Measurements from ENCODE around the gene BMPR1A.

The BMPR1A gene

GRCh38 chr10:86759073-86759672 is 2.8 kb downstream of the BMPR1A start:
- DNase-seq (ENCODE audit: low read depth in 1 of 2, low spot score in 1 of 2) = no peak

- DNase-seq (ENCODE audit: low read depth in 1 of 2, low spot score in 1 of 2) = no peak
Observed at GRCh38 chr10:86763404-86763803, 7.0 kb downstream of the BMPR1A start.

- DNase-seq (ENCODE audit: low read depth in 1 of 2, low spot score in 1 of 2) = no peak
Observed at GRCh38 chr10:86765548-86765947, 9.1 kb downstream of the BMPR1A start.

- DNase-seq (ENCODE audit: low read depth in 1 of 2, low spot score in 1 of 2) = no peak
Observed at GRCh38 chr10:86768412-86769062, 12.1 kb downstream of the BMPR1A start.

GRCh38 chr10:86769991-86770390 is 13.6 kb downstream of the BMPR1A start:
- no peak for DNase-seq (ENCODE audit: low read depth in 1 of 2, low spot score in 1 of 2)

GRCh38 chr10:86770412-86770960 is 14.1 kb downstream of the BMPR1A start:
- no peak for DNase-seq (ENCODE audit: low read depth in 1 of 2, low spot score in 1 of 2)

- DNase-seq (ENCODE audit: low read depth in 1 of 2, low spot score in 1 of 2) = no peak
Observed at GRCh38 chr10:86773498-86773897, 17.1 kb downstream of the BMPR1A start.

- DNase-seq (ENCODE audit: low read depth in 1 of 2, low spot score in 1 of 2) = no peak
Observed at GRCh38 chr10:86775056-86775869, 18.8 kb downstream of the BMPR1A start.

- no peak for DNase-seq (ENCODE audit: low read depth in 1 of 2, low spot score in 1 of 2)
Observed at GRCh38 chr10:86775870-86776180, 19.4 kb downstream of the BMPR1A start.

GRCh38 chr10:86779220-86780017 is 23.0 kb downstream of the BMPR1A start:
- no peak for DNase-seq (ENCODE audit: low read depth in 1 of 2, low spot score in 1 of 2)

GRCh38 chr10:86782701-86783418 is 26.4 kb downstream of the BMPR1A start:
- no peak for DNase-seq (ENCODE audit: low read depth in 1 of 2, low spot score in 1 of 2)

GRCh38 chr10:86785037-86785436 is 28.6 kb downstream of the BMPR1A start:
- no peak for DNase-seq (ENCODE audit: low read depth in 1 of 2, low spot score in 1 of 2)

- DNase-seq (ENCODE audit: low read depth in 1 of 2, low spot score in 1 of 2) = no peak
Observed at GRCh38 chr10:86785968-86786367, 29.5 kb downstream of the BMPR1A start.

GRCh38 chr10:86786368-86786767 is 29.9 kb downstream of the BMPR1A start:
- no peak for DNase-seq (ENCODE audit: low read depth in 1 of 2, low spot score in 1 of 2)

- no peak for DNase-seq (ENCODE audit: low read depth in 1 of 2, low spot score in 1 of 2)
Observed at GRCh38 chr10:86790394-86790793, 34.0 kb downstream of the BMPR1A start.

GRCh38 chr10:86792461-86793167 is 36.2 kb downstream of the BMPR1A start:
- no peak for DNase-seq (ENCODE audit: low read depth in 1 of 2, low spot score in 1 of 2)

GRCh38 chr10:86793696-86794095 is 37.3 kb downstream of the BMPR1A start:
- DNase-seq (ENCODE audit: low read depth in 1 of 2, low spot score in 1 of 2) = no peak

GRCh38 chr10:86795353-86795752 is 38.9 kb downstream of the BMPR1A start:
- DNase-seq (ENCODE audit: low read depth in 1 of 2, low spot score in 1 of 2) = no peak

- no peak for DNase-seq (ENCODE audit: low read depth in 1 of 2, low spot score in 1 of 2)
Observed at GRCh38 chr10:86798025-86798424, 41.6 kb downstream of the BMPR1A start.

- no peak for DNase-seq (ENCODE audit: low read depth in 1 of 2, low spot score in 1 of 2)
Observed at GRCh38 chr10:86798611-86799010, 42.2 kb downstream of the BMPR1A start.

All from activated T-helper 1 cell treated with anti-CD3 and anti-CD28 coated beads, Interleukin-2, amount 50 U/mL, for 16 hours (primary cell).